ENCODE measurements around the gene TPCN1.
A peak's percentile ranks its signal among the peaks of the same experiment; 100 is the strongest.

Gene TPCN1

GRCh38 chr12:113289361-113289760, 68.1 kb downstream of the TPCN1 start:
- DNase-seq, result no peak

- no peak for DNase-seq
These were observed 69.2 kb downstream of the TPCN1 start for GRCh38 chr12:113290506-113290905.

GRCh38 chr12:113291586-113291985, 70.3 kb downstream of the TPCN1 start:
- DNase-seq, result no peak

- no peak for DNase-seq
These were observed 70.8 kb downstream of the TPCN1 start for GRCh38 chr12:113292091-113292490.

- DNase-seq, result no peak
These were observed 71.3 kb downstream of the TPCN1 start for GRCh38 chr12:113292547-113292946.

- DNase-seq, result no peak
These were observed 71.8 kb downstream of the TPCN1 start for GRCh38 chr12:113293100-113293499.

GRCh38 chr12:113295886-113296556, 74.8 kb downstream of the TPCN1 start:
- no peak for DNase-seq

- no peak for DNase-seq
These were observed 75.4 kb downstream of the TPCN1 start for GRCh38 chr12:113296557-113297213.

- no peak for DNase-seq
These were observed 75.9 kb downstream of the TPCN1 start for GRCh38 chr12:113297214-113297587.

- DNase-seq, result no peak
These were observed 76.6 kb downstream of the TPCN1 start for GRCh38 chr12:113297621-113298471.

GRCh38 chr12:113298472-113298817, 77.2 kb downstream of the TPCN1 start:
- no peak for DNase-seq

- DNase-seq, result no peak
These were observed 77.7 kb downstream of the TPCN1 start for GRCh38 chr12:113298861-113299545.

GRCh38 chr12:113299619-113300237, 78.5 kb downstream of the TPCN1 start:
- DNase-seq, result no peak

- no peak for DNase-seq
These were observed 80.5 kb downstream of the TPCN1 start for GRCh38 chr12:113301811-113302210.

GRCh38 chr12:113302466-113302865, 81.2 kb downstream of the TPCN1 start:
- no peak for DNase-seq

GRCh38 chr12:113302886-113303640, 81.8 kb downstream of the TPCN1 start:
- DNase-seq, result peak; percentile 51

GRCh38 chr12:113305281-113305856, 84.1 kb downstream of the TPCN1 start:
- no peak for DNase-seq

- no peak for DNase-seq
These were observed 85.1 kb downstream of the TPCN1 start for GRCh38 chr12:113306382-113306781.

GRCh38 chr12:113310489-113310888, 89.2 kb downstream of the TPCN1 start:
- DNase-seq, result no peak

GRCh38 chr12:113314121-113314529, 92.9 kb downstream of the TPCN1 start:
- no peak for DNase-seq

- DNase-seq, result no peak
These were observed 94.1 kb downstream of the TPCN1 start for GRCh38 chr12:113315358-113315757.

GRCh38 chr12:113316155-113316554, 94.9 kb downstream of the TPCN1 start:
- no peak for DNase-seq
